GM18520 (cell line): ENCODE results near the gene ABCC8.
"Not testable (repeated sequence)": the region's sequence is repeated elsewhere in the genome, so short reads cannot be mapped to it uniquely, and the experiment has no call there.

Experiments used
- ATAC-seq: cut with Tn5 transposase; IDR thresholded peaks from one replicate; pipeline ENCODE4 v1.9.1; 2021; ENCODE audit not compliant: unreplicated experiment

ABCC8 gene

GRCh38 chr11:17434108-17434507, 42.5 kb downstream of the ABCC8 start:
- no peak for ATAC-seq

GRCh38 chr11:17432002-17432401, 44.6 kb downstream of the ABCC8 start:
- ATAC-seq: no peak

- no peak for ATAC-seq
Observed at GRCh38 chr11:17431139-17431538, 45.5 kb downstream of the ABCC8 start.

GRCh38 chr11:17430616-17431015, 46.0 kb downstream of the ABCC8 start:
- no peak for ATAC-seq

GRCh38 chr11:17428925-17429324, 47.7 kb downstream of the ABCC8 start:
- ATAC-seq: no peak

- no peak for ATAC-seq
Observed at GRCh38 chr11:17428261-17428660, 48.4 kb downstream of the ABCC8 start.

- ATAC-seq: not testable (repeated sequence)
Observed at GRCh38 chr11:17426233-17426632, 50.4 kb downstream of the ABCC8 start.

GRCh38 chr11:17423533-17424310, 52.9 kb downstream of the ABCC8 start:
- no peak for ATAC-seq

- no peak for ATAC-seq
Observed at GRCh38 chr11:17421781-17422180, 54.9 kb downstream of the ABCC8 start.

GRCh38 chr11:17418444-17419081, 58.1 kb downstream of the ABCC8 start:
- no peak for ATAC-seq

GRCh38 chr11:17416492-17416891, 60.2 kb downstream of the ABCC8 start:
- no peak for ATAC-seq

- no peak for ATAC-seq
Observed at GRCh38 chr11:17415523-17416104, 61.0 kb downstream of the ABCC8 start.

- no peak for ATAC-seq
Observed at GRCh38 chr11:17414992-17415391, 61.7 kb downstream of the ABCC8 start.

- ATAC-seq: no peak
Observed at GRCh38 chr11:17414317-17414737, 62.3 kb downstream of the ABCC8 start.

GRCh38 chr11:17413414-17414316, 63.0 kb downstream of the ABCC8 start:
- no peak for ATAC-seq

- no peak for ATAC-seq
Observed at GRCh38 chr11:17412488-17413180, 64.0 kb downstream of the ABCC8 start.

GRCh38 chr11:17411418-17411817, 65.2 kb downstream of the ABCC8 start:
- ATAC-seq: no peak

- no peak for ATAC-seq
Observed at GRCh38 chr11:17410606-17411379, 65.9 kb downstream of the ABCC8 start.

GRCh38 chr11:17408641-17409040, 68.0 kb downstream of the ABCC8 start:
- no peak for ATAC-seq

GRCh38 chr11:17408026-17408425, 68.6 kb downstream of the ABCC8 start:
- no peak for ATAC-seq
